Hepatocyte (in vitro differentiated cells): ENCODE results near the gene FBXW11. TPM values are rescaled to one million over a fixed set of nuclear protein-coding genes. Genes with fewer than 3 reads are reported as not detected.

Source experiments
- DNase-seq: peaks from one replicate; pipeline ENCODE4 v3.0.0-alpha.2; 2016; ENCODE audit warnings: low spot score
- H2AFZ ChIP-seq: fragments of 200-600 bp; sonication (generic); 2 replicates; pipeline ENCODE4 v1.6.0; 2016; ENCODE audit warnings: antibody characterized with exemption, mild to moderate bottlenecking
- H3K27ac ChIP-seq: fragments of 200-600 bp; sonication (generic); 2 replicates; pipeline ENCODE4 v1.5.1; 2016; ENCODE audit warnings: mild to moderate bottlenecking
- H3K27me3 ChIP-seq: fragments of 200-600 bp; sonication (generic); 2 replicates; pipeline ENCODE4 v1.6.1; 2016
- H3K36me3 ChIP-seq: fragments of 200-600 bp; sonication (generic); replicated peaks from 2 replicates; pipeline ENCODE4 v1.5.1; 2016; ENCODE audit warnings: low read depth; ENCODE audit not compliant: insufficient read depth
- H3K4me1 ChIP-seq: fragments of 200-600 bp; sonication (generic); 2 replicates; pipeline ENCODE4 v1.5.1; 2016; ENCODE audit warnings: mild to moderate bottlenecking, moderate library complexity; ENCODE audit not compliant: insufficient read depth
- H3K4me2 ChIP-seq: fragments of 200-600 bp; sonication (generic); 2 replicates; pipeline ENCODE4 v1.6.0; 2016
- H3K4me3 ChIP-seq: fragments of 200-600 bp; sonication (generic); 2 replicates; pipeline ENCODE4 v1.5.1; 2016; ENCODE audit warnings: mild to moderate bottlenecking
- H3K79me2 ChIP-seq: fragments of 200-600 bp; sonication (generic); 2 replicates; pipeline ENCODE4 v1.6.0; 2017; ENCODE audit warnings: mild to moderate bottlenecking
- H3K9me2 ChIP-seq: fragments of 200-600 bp; sonication (generic); replicated peaks from 2 replicates; pipeline ENCODE4 v1.6.0; 2017; ENCODE audit warnings: mild to moderate bottlenecking; ENCODE audit not compliant: insufficient read depth
- H3K9me3 ChIP-seq: fragments of 200-600 bp; sonication (generic); 2 replicates; pipeline ENCODE4 v1.5.1; 2016; ENCODE audit warnings: low read depth, mild to moderate bottlenecking
- H4K20me1 ChIP-seq: fragments of 200-600 bp; sonication (generic); 2 replicates; pipeline ENCODE4 v1.6.0; 2016; ENCODE audit warnings: mild to moderate bottlenecking; ENCODE audit not compliant: insufficient read depth, poor library complexity, severe bottlenecking
- EZH2 ChIP-seq: fragments of 200-600 bp; sonication (generic); IDR thresholded peaks from 2 replicates; pipeline ENCODE4 v1.6.1; 2016; ENCODE audit warnings: antibody characterized with exemption, mild to moderate bottlenecking, borderline replicate concordance
- EZH2phosphoT487 ChIP-seq: fragments of 200-600 bp; sonication (generic); IDR thresholded peaks from one replicate; pipeline ENCODE4 v1.6.1; 2018; ENCODE audit warnings: antibody characterized with exemption, mild to moderate bottlenecking, low read depth, moderate library complexity; ENCODE audit not compliant: unreplicated experiment, severe bottlenecking
- WGBS: methylation state at CpG from one replicate; pipeline ENCODE4 v1.1.6; 2016; ENCODE audit warnings: low lambda C conversion rate; ENCODE audit errors: missing lambda C conversion rate; 5-methylcytosine and 5-hydroxymethylcytosine counted together
- polyA plus RNA-seq: library from polyadenylated mRNA; unstranded; fragments of >200 nt; fragmentation: Nextera tagmentation; extraction: Ambion mirVana; gene quantifications from 2 replicates; pipeline ENCODE4 v1.2.1, GENCODE V29; 2016
- total RNA-seq: library from RNA; depleted of rRNA; stranded (reverse); fragments of >200 nt; gene quantifications from 2 replicates; pipeline ENCODE4 v1.2.3, GENCODE V29; 2014
- TF ChIP-seq, protein P1 (sequence below): fragments of 200-600 bp; sonication (generic); IDR thresholded peaks from 2 replicates; pipeline ENCODE4 v1.5.1; 2016; ENCODE audit warnings: antibody characterized with exemption, mild to moderate bottlenecking; ENCODE audit not compliant: poor library complexity

FBXW11 gene
- total and polyA plus RNA-seq, 2 experiments from 2014 or later, result 38.0 to 73.4 TPM

DNA sequence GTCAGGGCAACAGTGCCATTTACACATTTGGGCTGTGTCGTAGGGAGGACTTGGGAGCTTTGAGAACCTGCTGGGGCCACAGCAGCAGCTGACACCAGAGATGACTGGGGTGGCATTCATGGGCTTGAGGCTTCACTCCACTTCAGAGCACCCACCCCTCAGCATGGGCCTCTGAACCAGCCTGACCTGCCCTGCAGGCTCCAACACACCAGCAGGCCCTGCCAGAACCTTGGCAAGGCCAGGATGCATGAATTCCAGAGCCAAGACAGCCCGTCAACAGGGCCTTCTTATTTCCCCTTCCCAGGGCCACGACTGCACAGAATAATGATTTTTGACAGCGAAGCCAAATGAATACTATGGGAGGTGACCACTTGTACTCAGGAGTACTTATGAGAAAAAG is 143.8 kb downstream of the FBXW11 start:
- 93% methylated on average over 4 of the region's 4 CpGs for WGBS
- Histone ChIP-seq H3K79me2 (no peaks in the 10 kb centered on the region), H4K20me1 (peaks cover 3% of the 10 kb centered on the region), H3K27ac (no peak overlapping the region), H3K9me2 (no peaks in the 10 kb centered on the region), H3K27me3 (no peaks in the 10 kb centered on the region), H2AFZ (no peak overlapping the region), H3K9me3 (no peaks in the 10 kb centered on the region), H3K36me3 (no peaks in the 10 kb centered on the region), H3K4me3 (no peak overlapping the region), H3K4me1 (peaks cover 4% of the 10 kb centered on the region), H3K4me2 (no peak overlapping the region)
- no peak for DNase-seq
- TF ChIP-seq, protein P1, sequence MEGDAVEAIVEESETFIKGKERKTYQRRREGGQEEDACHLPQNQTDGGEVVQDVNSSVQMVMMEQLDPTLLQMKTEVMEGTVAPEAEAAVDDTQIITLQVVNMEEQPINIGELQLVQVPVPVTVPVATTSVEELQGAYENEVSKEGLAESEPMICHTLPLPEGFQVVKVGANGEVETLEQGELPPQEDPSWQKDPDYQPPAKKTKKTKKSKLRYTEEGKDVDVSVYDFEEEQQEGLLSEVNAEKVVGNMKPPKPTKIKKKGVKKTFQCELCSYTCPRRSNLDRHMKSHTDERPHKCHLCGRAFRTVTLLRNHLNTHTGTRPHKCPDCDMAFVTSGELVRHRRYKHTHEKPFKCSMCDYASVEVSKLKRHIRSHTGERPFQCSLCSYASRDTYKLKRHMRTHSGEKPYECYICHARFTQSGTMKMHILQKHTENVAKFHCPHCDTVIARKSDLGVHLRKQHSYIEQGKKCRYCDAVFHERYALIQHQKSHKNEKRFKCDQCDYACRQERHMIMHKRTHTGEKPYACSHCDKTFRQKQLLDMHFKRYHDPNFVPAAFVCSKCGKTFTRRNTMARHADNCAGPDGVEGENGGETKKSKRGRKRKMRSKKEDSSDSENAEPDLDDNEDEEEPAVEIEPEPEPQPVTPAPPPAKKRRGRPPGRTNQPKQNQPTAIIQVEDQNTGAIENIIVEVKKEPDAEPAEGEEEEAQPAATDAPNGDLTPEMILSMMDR, result no peak
- TF ChIP-seq EZH2 (no peak), EZH2phosphoT487 (no peak)

DNA sequence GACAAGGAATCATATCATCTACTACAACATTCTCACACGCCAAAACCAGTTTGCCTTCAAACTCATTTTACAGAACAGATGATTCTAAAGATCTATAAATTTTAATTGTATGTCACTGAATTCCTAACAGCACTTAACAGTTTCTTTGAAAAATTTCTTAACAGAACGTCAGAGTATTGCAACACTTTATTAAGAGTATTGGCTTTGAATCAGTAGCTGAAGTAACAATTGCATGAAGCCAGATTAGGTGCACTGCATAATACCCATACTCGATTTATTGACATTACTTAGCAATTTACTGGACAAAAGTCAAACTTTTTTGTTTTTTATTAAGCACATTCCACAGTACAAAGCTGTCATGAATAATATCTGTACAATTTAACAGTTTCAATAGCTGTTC is 145.1 kb downstream of the FBXW11 start:
- H3K27me3 ChIP-seq, result no peaks in the 10 kb centered on the region
- H3K4me3 ChIP-seq, result no peak overlapping the region
- TF ChIP-seq, protein P1, result no peak
- TF ChIP-seq EZH2phosphoT487 (no peak), EZH2 (no peak)
- no peak overlapping the region for H3K27ac ChIP-seq
- H3K36me3 ChIP-seq, result no peaks in the 10 kb centered on the region
- no peaks in the 10 kb centered on the region for H3K9me3 ChIP-seq
- peaks cover 3% of the 10 kb centered on the region for H4K20me1 ChIP-seq
- H3K4me2 ChIP-seq, result no peak overlapping the region
- H2AFZ ChIP-seq, result no peak overlapping the region
- H3K79me2 ChIP-seq, result no peaks in the 10 kb centered on the region
- WGBS, result 86% methylated on average over 3 of the region's 3 CpGs
- H3K4me1 ChIP-seq, result peaks cover 7% of the 10 kb centered on the region
- no peaks in the 10 kb centered on the region for H3K9me2 ChIP-seq
- DNase-seq, result no peak

DNA sequence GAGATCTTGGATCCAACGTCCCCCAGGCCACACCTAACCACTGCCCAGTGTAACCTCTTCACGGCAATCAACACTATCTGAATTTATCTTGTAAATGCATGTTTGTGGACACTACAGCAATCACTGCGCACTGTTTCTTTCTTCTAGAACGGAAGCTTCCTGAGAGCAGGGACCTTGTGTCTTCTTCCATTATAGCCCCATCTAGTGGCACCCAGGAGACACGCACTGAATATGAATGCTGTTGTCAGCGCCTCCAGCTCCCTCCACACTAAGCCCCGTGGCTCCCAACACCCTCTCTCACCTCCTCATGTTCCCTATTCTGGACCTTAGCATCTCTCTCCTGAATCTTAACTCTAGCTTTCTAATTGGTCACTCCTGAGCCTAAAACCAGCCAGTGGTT is 148.1 kb downstream of the FBXW11 start:
- no peak for DNase-seq
- no peaks in the 10 kb centered on the region for H3K9me2 ChIP-seq
- TF ChIP-seq EZH2phosphoT487 (no peak), EZH2 (no peak)
- TF ChIP-seq, protein P1, result peak; percentile 37
- no peak overlapping the region for H2AFZ ChIP-seq
- H3K4me3 ChIP-seq, result no peak overlapping the region
- H3K4me1 ChIP-seq, result peaks cover 7% of the 10 kb centered on the region
- WGBS, result 93% methylated on average over 7 of the region's 7 CpGs
- no peaks in the 10 kb centered on the region for H3K27me3 ChIP-seq
- no peaks in the 10 kb centered on the region for H3K79me2 ChIP-seq
- H4K20me1 ChIP-seq, result no peaks in the 10 kb centered on the region
- H3K4me2 ChIP-seq, result no peak overlapping the region
- no peaks in the 10 kb centered on the region for H3K36me3 ChIP-seq
- no peak overlapping the region for H3K27ac ChIP-seq
- H3K9me3 ChIP-seq, result no peaks in the 10 kb centered on the region

DNA sequence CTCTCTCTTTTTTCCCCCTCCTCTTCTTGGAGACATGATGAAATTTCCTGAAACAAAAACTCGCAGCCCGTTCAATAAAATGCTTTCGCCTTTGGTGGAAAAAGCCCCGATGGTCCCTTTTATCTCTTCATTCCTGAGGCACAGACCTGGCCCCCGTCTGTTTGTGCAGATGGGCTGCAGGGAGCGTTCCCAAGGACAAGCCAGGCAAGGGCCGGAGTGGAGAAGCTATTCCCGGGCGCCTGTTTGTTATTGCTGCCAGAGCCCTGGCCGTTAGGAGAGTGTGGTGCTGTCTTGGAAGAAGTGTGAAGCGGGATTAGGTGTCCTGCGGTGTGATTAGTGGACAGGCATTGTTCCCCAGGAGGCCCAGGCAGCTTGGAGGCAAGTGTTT is 149.0 kb downstream of the FBXW11 start:
- H3K4me3 ChIP-seq, result no peak overlapping the region
- peak overlapping the region; percentile 52 for H3K27ac ChIP-seq
- H3K9me3 ChIP-seq, result no peaks in the 10 kb centered on the region
- no peak for DNase-seq
- no peaks in the 10 kb centered on the region for H3K36me3 ChIP-seq
- no peaks in the 10 kb centered on the region for H3K9me2 ChIP-seq
- peaks cover 7% of the 10 kb centered on the region for H3K4me1 ChIP-seq
- no peaks in the 10 kb centered on the region for H4K20me1 ChIP-seq
- no peaks in the 10 kb centered on the region for H3K79me2 ChIP-seq
- no peaks in the 10 kb centered on the region for H3K27me3 ChIP-seq
- no peak overlapping the region for H2AFZ ChIP-seq
- H3K4me2 ChIP-seq, result peak overlapping the region; percentile 31
- WGBS, result 30% methylated on average over 12 of the region's 12 CpGs
- TF ChIP-seq EZH2phosphoT487 (no peak), EZH2 (no peak)
- TF ChIP-seq, protein P1, result no peak
